WERI-Rb-1 (cell line): ENCODE results near the gene CFTR.

Experiments used
- DNase-seq: peaks from one replicate; pipeline ENCODE4 v3.0.0-alpha.2; 2020
- H3K27ac ChIP-seq: fragments of 250-450 bp; sonication (Bioruptor Pico); 2 replicates; pipeline ENCODE4 v1.5.1; 2020; ENCODE audit warnings: mild to moderate bottlenecking, moderate library complexity
- H3K27me3 ChIP-seq: fragments of 250-450 bp; sonication (Bioruptor Pico); 2 replicates; pipeline ENCODE4 v1.5.1; 2021; ENCODE audit warnings: mild to moderate bottlenecking, low read depth, moderate library complexity; ENCODE audit not compliant: insufficient read depth, severe bottlenecking
- H3K36me3 ChIP-seq: fragments of 250-450 bp; sonication (Bioruptor Pico); 2 replicates; pipeline ENCODE4 v1.5.1; 2020; ENCODE audit warnings: mild to moderate bottlenecking, moderate library complexity
- H3K4me3 ChIP-seq: 2 replicates; pipeline ENCODE4 v1.5.1; 2011; ENCODE audit warnings: low read depth, mild to moderate bottlenecking, control low read depth, low read length
- H3K9me3 ChIP-seq: fragments of 250-450 bp; sonication (Bioruptor Pico); 2 replicates; pipeline ENCODE4 v1.5.1; 2021; ENCODE audit warnings: mild to moderate bottlenecking, moderate library complexity; ENCODE audit not compliant: severe bottlenecking
- CTCF ChIP-seq: IDR thresholded peaks from 2 replicates; pipeline ENCODE4 v1.5.1; 2011; ENCODE audit warnings: low read depth, mild to moderate bottlenecking, control low read depth, inconsistent platforms, low read length

The CFTR gene

GRCh38 chr7:117590191-117590590 lies 110.4 kb downstream of the CFTR start:
- Histone ChIP-seq H3K4me3 (no peak overlapping the region), H3K27me3 (peaks cover 57% of the 10 kb centered on the region), H3K9me3 (no peaks in the 10 kb centered on the region), H3K36me3 (no peaks in the 10 kb centered on the region), H3K27ac (no peak overlapping the region)
- DNase-seq: no peak
- no peak for TF ChIP-seq CTCF

- DNase-seq: no peak
- H3K4me3 ChIP-seq: no peak overlapping the region
- no peak for TF ChIP-seq CTCF
Measured at GRCh38 chr7:117592011-117592635, 112.3 kb downstream of the CFTR start.

GRCh38 chr7:117596134-117596533 lies 116.3 kb downstream of the CFTR start:
- DNase-seq: no peak
- TF ChIP-seq CTCF: no peak
- Histone ChIP-seq H3K27me3 (peaks cover 23% of the 10 kb centered on the region), H3K27ac (no peak overlapping the region), H3K4me3 (no peak overlapping the region), H3K36me3 (no peaks in the 10 kb centered on the region), H3K9me3 (no peaks in the 10 kb centered on the region)

More at GRCh38 chr7:117592011-117592635, 112.3 kb downstream of the CFTR start:
- H3K27ac ChIP-seq: no peak overlapping the region
- no peaks in the 10 kb centered on the region for H3K36me3 ChIP-seq
- H3K27me3 ChIP-seq: peaks cover 44% of the 10 kb centered on the region
- no peaks in the 10 kb centered on the region for H3K9me3 ChIP-seq

- no peak for TF ChIP-seq CTCF
- DNase-seq: no peak
- Histone ChIP-seq H3K27me3 (peaks cover 16% of the 10 kb centered on the region), H3K9me3 (no peaks in the 10 kb centered on the region), H3K4me3 (no peak overlapping the region), H3K27ac (no peak overlapping the region), H3K36me3 (no peaks in the 10 kb centered on the region)
Measured at GRCh38 chr7:117597755-117598154, 117.9 kb downstream of the CFTR start.

- no peak overlapping the region for H3K27ac ChIP-seq
- DNase-seq: no peak
- H3K4me3 ChIP-seq: no peak overlapping the region
Measured at GRCh38 chr7:117600911-117601310, 121.1 kb downstream of the CFTR start.

More at GRCh38 chr7:117600911-117601310, 121.1 kb downstream of the CFTR start:
- no peak for TF ChIP-seq CTCF
- Histone ChIP-seq H3K9me3 (no peaks in the 10 kb centered on the region), H3K27me3 (peaks cover 18% of the 10 kb centered on the region), H3K36me3 (no peaks in the 10 kb centered on the region)
